Transverse colon (tissue), 4 donors: ENCODE results near the gene SLC16A3. TPM values are rescaled to one million over a fixed set of nuclear protein-coding genes. Genes with fewer than 3 reads are reported as not detected.
A peak's percentile ranks its signal among the peaks of the same experiment; 100 is the strongest.
"Not testable (repeated sequence)": the region's sequence is repeated elsewhere in the genome, so short reads cannot be mapped to it uniquely, and the experiment has no call there.

Experiments used
- DNase-seq: peaks from one replicate; pipeline ENCODE4 v3.0.0-alpha.2; 2019
- H3K27ac ChIP-seq, 4 donors: fragments of 200-600 bp; sonication (generic); 2 replicates each; pipeline ENCODE4 v1.5.1; 2016 to 2018; ENCODE audit warnings: inconsistent platforms in 4 of 4
- H3K27me3 ChIP-seq: fragments of 200-600 bp; sonication (generic); 2 replicates; pipeline ENCODE4 v1.5.1; 2017; ENCODE audit warnings: inconsistent platforms
- H3K36me3 ChIP-seq, 4 donors: fragments of 200-600 bp; sonication (generic); 2 replicates each; pipeline ENCODE4 v1.5.1; 2017 to 2019; ENCODE audit warnings: inconsistent platforms in 4 of 4
- H3K4me1 ChIP-seq, 4 donors: fragments of 200-600 bp; sonication (generic); 2 replicates each; pipeline ENCODE4 v1.5.1; 2017 to 2020; ENCODE audit warnings: inconsistent platforms in 4 of 4
- H3K4me3 ChIP-seq, 4 donors: fragments of 200-600 bp; sonication (generic); 1 replicate in 1 of 4; 2 replicates in 3 of 4; pipeline versions ENCODE4 v1.5.1 to v1.6.1; 2017 to 2019; ENCODE audit warnings: inconsistent platforms in 4 of 4
- H3K9me3 ChIP-seq, 2 donors: fragments of 200-600 bp; sonication (generic); 2 replicates each; pipeline ENCODE4 v1.5.1; 2017 to 2019; ENCODE audit warnings: inconsistent platforms in 2 of 2
- EP300 ChIP-seq: sonication (generic); formaldehyde crosslinking; IDR thresholded peaks from one replicate; pipeline ENCODE4 v1.6.1; 2017; ENCODE audit warnings: antibody characterized with exemption, low read depth
- POLR2A ChIP-seq: fragments of 450-650 bp; IDR thresholded peaks from one replicate; pipeline ENCODE4 v1.6.1; 2016; ENCODE audit warnings: antibody characterized with exemption, mild to moderate bottlenecking, moderate library complexity
- POLR2AphosphoS5 ChIP-seq, 3 donors: sonication (generic); formaldehyde crosslinking; IDR thresholded peaks; one replicate each; pipeline ENCODE4 v1.6.1; 2016; ENCODE audit warnings: antibody characterized with exemption in 3 of 3
- WGBS, 2 donors: methylation state at CpG; one replicate each; pipeline ENCODE4 v1.1.5; 2018; ENCODE audit warnings: low coverage in 1 of 2; 5-methylcytosine and 5-hydroxymethylcytosine counted together
- in situ Hi-C, 4 donors: fragments of 200-750 bp; cut with MboI; loops; one replicate each; pipeline versions ENCODE4 v1.15.0 to v1.15.1; 2017; ENCODE audit warnings: low sequenced_read_pairs in 3 of 4, low pct_ligation_motif_present in 1 of 4, low pct_unique_long_range_greater_than_20kb in 1 of 4
- intact Hi-C: fragments of 100-400 bp; cut with DNase I; formaldehyde crosslinking; loops from one replicate; pipeline ENCODE4 v1.15.1; 2023; ENCODE audit warnings: low total_unique reads
- total RNA-seq, 4 donors: library from RNA; depleted of rRNA; stranded (reverse); fragments of >200 nt; gene quantifications; one replicate each; pipeline ENCODE4 v1.1.0, GENCODE V29; 2016
- TF ChIP-seq, protein P1 (sequence below), 5 experiments: fragments of 200-600 bp in 3 of 5; fragments of 450-650 bp in 2 of 5; sonication (generic) in 3 of 5; IDR thresholded peaks; 1 replicate in 2 of 5; 2 replicates in 3 of 5; pipeline ENCODE4 v1.5.1; 2016 to 2017; ENCODE audit warnings: antibody characterized with exemption in 5 of 5, inconsistent platforms in 3 of 5, mild to moderate bottlenecking in 2 of 5, moderate library complexity in 1 of 5

Gene SLC16A3
- total RNA-seq, 4 donors from 2014 or later: 11.5 to 105 (median 48.9) TPM

DNA sequence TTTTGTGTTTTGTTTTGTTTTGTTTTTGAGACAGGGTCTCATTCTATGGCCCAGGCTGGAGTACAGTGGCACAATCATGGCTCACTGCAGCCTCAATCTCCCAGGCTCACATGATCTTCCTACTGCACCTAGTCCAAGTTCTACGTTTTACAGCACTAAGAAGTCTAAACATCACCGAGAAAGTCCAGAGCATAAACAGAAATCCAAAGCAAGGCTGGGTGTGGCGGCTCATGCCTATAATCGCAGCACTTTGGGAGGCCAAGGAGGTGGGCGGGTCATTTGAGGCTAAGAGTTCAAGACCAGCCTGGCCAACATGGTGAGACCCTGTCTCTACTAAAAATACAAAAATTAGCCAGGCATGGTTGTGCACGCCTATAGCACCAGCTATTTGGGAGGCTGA, 35.8 kb upstream of the SLC16A3 start:
- H3K27me3 ChIP-seq, in situ Hi-C loops, H3K36me3 ChIP-seq, intact Hi-C loops, H3K9me3 ChIP-seq, DNase-seq, H3K4me3 ChIP-seq: not testable (repeated sequence)
- Histone ChIP-seq H3K27ac (peak overlapping the region; percentile 4 to 66 (median 58)), H3K4me1 (peaks cover 0 to 21% (median 5%) of the 10 kb centered on the region in 4 donors)
- peak in 1 of 3 donors; percentile 19 for TF ChIP-seq POLR2AphosphoS5 (IDR thresholded peaks at IDR 0.05)
- WGBS, 2 donors: 61% methylated on average over 6 of the region's 6 CpGs; no CpG with 5 or more reads in 1 of the 2 donors

DNA sequence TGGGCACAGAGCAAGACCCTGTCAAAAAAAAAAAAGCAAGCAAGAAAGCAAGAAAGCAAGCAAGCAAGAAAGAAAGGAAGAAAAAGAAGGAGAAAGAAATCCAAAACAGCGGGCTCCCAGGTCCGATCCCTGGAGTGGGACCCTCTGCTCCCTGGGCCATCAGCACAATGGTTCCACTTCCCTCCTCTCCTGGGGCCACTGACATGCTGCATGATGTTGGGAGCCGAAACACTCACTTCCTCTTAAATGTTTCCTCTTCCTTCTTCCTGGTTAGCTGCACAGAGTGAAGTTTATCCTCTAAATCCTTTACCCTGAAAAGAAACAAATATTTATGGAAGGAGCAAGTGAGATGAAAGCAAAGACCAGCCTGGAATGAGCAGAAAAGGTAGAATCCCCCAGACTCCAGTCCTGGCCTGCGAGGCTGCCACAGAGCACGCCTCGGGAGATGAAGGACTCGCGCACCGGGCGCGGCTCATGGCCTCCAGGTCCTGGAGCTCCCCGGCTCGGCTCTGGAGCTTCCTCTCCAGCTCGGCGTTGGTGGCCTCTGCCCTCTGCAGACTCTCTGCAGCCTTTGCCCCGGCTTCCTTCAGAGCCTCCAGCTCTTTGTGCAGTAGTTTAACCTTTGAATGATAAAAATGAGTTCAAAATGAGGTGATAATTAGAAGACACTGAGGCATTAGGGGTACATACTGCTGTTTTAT, 35.2 kb upstream of the SLC16A3 start:
- Histone ChIP-seq H3K4me1 (peaks cover 0 to 25% (median 5%) of the 10 kb centered on the region in 4 donors), H3K36me3 (no peaks in the 10 kb centered on the region), H3K9me3 (no peaks in the 10 kb centered on the region), H3K4me3 (no peak overlapping the region), H3K27ac (peak overlapping the region; percentile 4 to 66 (median 58)), H3K27me3 (no peaks in the 10 kb centered on the region)
- peak; percentile 67 for DNase-seq
- WGBS, 2 donors: 64 to 69% methylated on average over 3 to 16 of the region's 16 CpGs
- intact Hi-C loops: no loop called here
- in situ Hi-C loops: no loop called here
- TF ChIP-seq POLR2AphosphoS5 (IDR thresholded peaks at IDR 0.05) (no peak), EP300 (no peak), POLR2A (no peak)
- TF ChIP-seq, protein P1, sequence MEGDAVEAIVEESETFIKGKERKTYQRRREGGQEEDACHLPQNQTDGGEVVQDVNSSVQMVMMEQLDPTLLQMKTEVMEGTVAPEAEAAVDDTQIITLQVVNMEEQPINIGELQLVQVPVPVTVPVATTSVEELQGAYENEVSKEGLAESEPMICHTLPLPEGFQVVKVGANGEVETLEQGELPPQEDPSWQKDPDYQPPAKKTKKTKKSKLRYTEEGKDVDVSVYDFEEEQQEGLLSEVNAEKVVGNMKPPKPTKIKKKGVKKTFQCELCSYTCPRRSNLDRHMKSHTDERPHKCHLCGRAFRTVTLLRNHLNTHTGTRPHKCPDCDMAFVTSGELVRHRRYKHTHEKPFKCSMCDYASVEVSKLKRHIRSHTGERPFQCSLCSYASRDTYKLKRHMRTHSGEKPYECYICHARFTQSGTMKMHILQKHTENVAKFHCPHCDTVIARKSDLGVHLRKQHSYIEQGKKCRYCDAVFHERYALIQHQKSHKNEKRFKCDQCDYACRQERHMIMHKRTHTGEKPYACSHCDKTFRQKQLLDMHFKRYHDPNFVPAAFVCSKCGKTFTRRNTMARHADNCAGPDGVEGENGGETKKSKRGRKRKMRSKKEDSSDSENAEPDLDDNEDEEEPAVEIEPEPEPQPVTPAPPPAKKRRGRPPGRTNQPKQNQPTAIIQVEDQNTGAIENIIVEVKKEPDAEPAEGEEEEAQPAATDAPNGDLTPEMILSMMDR (IDR thresholded peaks at IDR 0.05): no peak

GRCh38 chr17:82194765-82195164, 34.1 kb upstream of the SLC16A3 start:
- DNase-seq: no peak
- H3K27me3 ChIP-seq: no peaks in the 10 kb centered on the region
- intact Hi-C loops (no loop called here), in situ Hi-C loops (no loop called here)
- no peaks in the 10 kb centered on the region for H3K9me3 ChIP-seq
- TF ChIP-seq POLR2AphosphoS5 (IDR thresholded peaks at IDR 0.05) (no peak), POLR2A (no peak), EP300 (no peak)
- TF ChIP-seq, protein P1 (IDR thresholded peaks at IDR 0.05): no peak
- peaks cover 0 to 25% (median 5%) of the 10 kb centered on the region in 4 donors for H3K4me1 ChIP-seq
- WGBS, 2 donors: 89% methylated on average over 16 of the region's 16 CpGs; no CpG with 5 or more reads in 1 of the 2 donors
- no peaks in the 10 kb centered on the region for H3K36me3 ChIP-seq
- no peak overlapping the region for H3K27ac ChIP-seq
- H3K4me3 ChIP-seq: no peak overlapping the region

GRCh38 chr17:82195675-82196672, 32.9 kb upstream of the SLC16A3 start:
- intact Hi-C loops (no loop called here), in situ Hi-C loops (no loop called here)
- Histone ChIP-seq H3K9me3 (no peaks in the 10 kb centered on the region), H3K4me1 (peaks cover 0 to 25% (median 5%) of the 10 kb centered on the region in 4 donors), H3K4me3 (no peak overlapping the region), H3K27ac (peak overlapping the region in 3 of 4 donors; percentile 3 to 37 (median 37)), H3K36me3 (no peaks in the 10 kb centered on the region), H3K27me3 (no peaks in the 10 kb centered on the region)
- 75 to 80% methylated on average over 2 to 25 of the region's 25 CpGs for WGBS, 2 donors
- no peak for DNase-seq
- TF ChIP-seq, protein P1 (IDR thresholded peaks at IDR 0.05): no peak
- no peak for TF ChIP-seq POLR2A
- TF ChIP-seq EP300: no peak
- TF ChIP-seq POLR2AphosphoS5 (IDR thresholded peaks at IDR 0.05): no peak
